Renal cortical epithelial cell (primary cell): Measurements from ENCODE around the gene DEDD. TPM values are rescaled to one million over a fixed set of nuclear protein-coding genes. Genes with fewer than 3 reads are reported as not detected.

Source experiments
- DNase-seq: peaks from one replicate; pipeline ENCODE4 v3.0.0-alpha.2; 2011; ENCODE audit warnings: low read depth
- total RNA-seq: library from RNA; depleted of rRNA; stranded (reverse); fragments of >200 nt; gene quantifications from 2 replicates; pipeline ENCODE4 v1.2.3, GENCODE V29; 2014

DEDD gene
- total RNA-seq, 1 donor from 2014 or later, result 34.8 TPM

- DNase-seq, result peak; percentile 36
Measured at GRCh38 chr1:161092621-161093028, 39.8 kb downstream of the DEDD start.

- DNase-seq, result no peak
Measured at GRCh38 chr1:161091796-161092507, 40.5 kb downstream of the DEDD start.

- DNase-seq, result no peak
Measured at GRCh38 chr1:161091093-161091492, 41.4 kb downstream of the DEDD start.

- no peak for DNase-seq
Measured at GRCh38 chr1:161090617-161091016, 41.9 kb downstream of the DEDD start.

- no peak for DNase-seq
Measured at GRCh38 chr1:161089938-161090337, 42.5 kb downstream of the DEDD start.

- no peak for DNase-seq
Measured at GRCh38 chr1:161089251-161089924, 43.1 kb downstream of the DEDD start, which contains the start of gene NECTIN4. Gene NECTIN4, minus strand, starts transcription at chr1:161089558. Its CDS starts 262 bp downstream, at chr1:161089296.

GRCh38 chr1:161088587-161089110, 43.8 kb downstream of the DEDD start:
- peak; percentile 67 for DNase-seq

GRCh38 chr1:161086457-161086856, 46.0 kb downstream of the DEDD start:
- no peak for DNase-seq

- no peak for DNase-seq
Measured at GRCh38 chr1:161085165-161085564, 47.3 kb downstream of the DEDD start.

- DNase-seq, result no peak
Measured at GRCh38 chr1:161084597-161084988, 47.9 kb downstream of the DEDD start.

- DNase-seq, result no peak
Measured at GRCh38 chr1:161083748-161084596, 48.5 kb downstream of the DEDD start.

GRCh38 chr1:161082996-161083747, 49.3 kb downstream of the DEDD start:
- DNase-seq, result peak; percentile 95

GRCh38 chr1:161082483-161082882, 50.0 kb downstream of the DEDD start:
- no peak for DNase-seq

GRCh38 chr1:161081519-161081918, 50.9 kb downstream of the DEDD start:
- DNase-seq, result no peak

- DNase-seq, result no peak
Measured at GRCh38 chr1:161080441-161081405, 51.7 kb downstream of the DEDD start.

GRCh38 chr1:161079436-161080110, 52.9 kb downstream of the DEDD start:
- DNase-seq, result no peak

GRCh38 chr1:161077426-161077825, 55.0 kb downstream of the DEDD start:
- DNase-seq, result no peak

- no peak for DNase-seq
Measured at GRCh38 chr1:161076410-161076809, 56.1 kb downstream of the DEDD start.

- DNase-seq, result no peak
Measured at GRCh38 chr1:161074676-161075368, 57.6 kb downstream of the DEDD start.
